Measurements from ENCODE around the gene SMIM3.

- no peak for TF ChIP-seq CTCF (IDR thresholded peaks at IDR 0.05; ENCODE audit: low read length)
- no peak for TF ChIP-seq EZH2phosphoT487 (IDR thresholded peaks at IDR 0.05; ENCODE audit: low read length)
Observed at GRCh38 chr5:150797384-150797783, 18.8 kb downstream of the SMIM3 start.
